Measurements from ENCODE around the gene EIF1AD.

DNA sequence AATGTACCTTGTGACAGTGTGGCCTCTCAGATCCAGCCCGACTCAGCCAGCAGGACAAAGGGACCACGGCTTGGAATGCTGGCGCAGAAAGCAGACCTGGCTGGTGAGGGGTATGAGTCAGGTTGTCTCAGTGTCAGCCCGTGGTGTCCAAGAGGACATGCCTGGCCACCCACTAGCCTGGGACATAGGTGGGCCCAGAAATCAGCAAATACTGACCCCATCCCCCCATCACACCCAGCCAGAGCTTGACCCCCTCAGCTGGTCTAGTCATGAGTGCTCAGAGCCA, 4.9 kb upstream of the EIF1AD start:
- TF ChIP-seq, protein P1, sequence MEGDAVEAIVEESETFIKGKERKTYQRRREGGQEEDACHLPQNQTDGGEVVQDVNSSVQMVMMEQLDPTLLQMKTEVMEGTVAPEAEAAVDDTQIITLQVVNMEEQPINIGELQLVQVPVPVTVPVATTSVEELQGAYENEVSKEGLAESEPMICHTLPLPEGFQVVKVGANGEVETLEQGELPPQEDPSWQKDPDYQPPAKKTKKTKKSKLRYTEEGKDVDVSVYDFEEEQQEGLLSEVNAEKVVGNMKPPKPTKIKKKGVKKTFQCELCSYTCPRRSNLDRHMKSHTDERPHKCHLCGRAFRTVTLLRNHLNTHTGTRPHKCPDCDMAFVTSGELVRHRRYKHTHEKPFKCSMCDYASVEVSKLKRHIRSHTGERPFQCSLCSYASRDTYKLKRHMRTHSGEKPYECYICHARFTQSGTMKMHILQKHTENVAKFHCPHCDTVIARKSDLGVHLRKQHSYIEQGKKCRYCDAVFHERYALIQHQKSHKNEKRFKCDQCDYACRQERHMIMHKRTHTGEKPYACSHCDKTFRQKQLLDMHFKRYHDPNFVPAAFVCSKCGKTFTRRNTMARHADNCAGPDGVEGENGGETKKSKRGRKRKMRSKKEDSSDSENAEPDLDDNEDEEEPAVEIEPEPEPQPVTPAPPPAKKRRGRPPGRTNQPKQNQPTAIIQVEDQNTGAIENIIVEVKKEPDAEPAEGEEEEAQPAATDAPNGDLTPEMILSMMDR (IDR thresholded peaks at IDR 0.05): no peak
- TF ChIP-seq POLR2A (IDR thresholded peaks at IDR 0.05) (no peak), POLR2AphosphoS5 (IDR thresholded peaks at IDR 0.05; ENCODE audit: insufficient read depth in 1 of 2, low read depth in 1 of 2) (no peak)

Data from vagina (tissue), 2 donors.